Testis (tissue), 3 donors: ENCODE measurements around the gene PLEKHA4. TPM values are rescaled to one million over a fixed set of nuclear protein-coding genes. Genes with fewer than 3 reads are reported as not detected.
"Not testable (repeated sequence)": the region's sequence is repeated elsewhere in the genome, so short reads cannot be mapped to it uniquely, and the experiment has no call there.

Experiments used
- DNase-seq: peaks from one replicate; pipeline ENCODE4 v3.0.0-alpha.2; 2019
- H3K27ac ChIP-seq, 2 donors: fragments of 200-600 bp; sonication (generic); one replicate each; pipeline ENCODE4 v1.5.1; 2019
- H3K27me3 ChIP-seq: fragments of 200-600 bp; sonication (generic); one replicate; pipeline ENCODE4 v1.5.1; 2019
- H3K36me3 ChIP-seq: fragments of 200-600 bp; sonication (generic); one replicate; pipeline ENCODE4 v1.5.1; 2017; ENCODE audit warnings: low read depth; ENCODE audit errors: missing control alignments
- H3K4me1 ChIP-seq: fragments of 200-600 bp; sonication (generic); one replicate; pipeline ENCODE4 v1.5.1; 2019
- H3K4me3 ChIP-seq, 2 donors: fragments of 200-600 bp; sonication (generic); one replicate each; pipeline ENCODE4 v1.5.1; 2017 to 2019
- H3K9me3 ChIP-seq: fragments of 200-600 bp; sonication (generic); one replicate; pipeline ENCODE4 v1.5.1; 2017
- POLR2A ChIP-seq: fragments of 450-650 bp; IDR thresholded peaks from one replicate; pipeline ENCODE4 v1.6.1; 2017; ENCODE audit warnings: antibody characterized with exemption, mild to moderate bottlenecking, moderate library complexity
- WGBS, 2 donors: methylation state at CpG; one replicate each; pipeline ENCODE4 v1.1.5; 2018; 5-methylcytosine and 5-hydroxymethylcytosine counted together
- intact Hi-C: fragments of 100-400 bp; cut with DNase I; formaldehyde crosslinking; loops from one replicate; pipeline ENCODE4 v1.15.1; 2023; ENCODE audit warnings: low total_unique reads
- polyA plus RNA-seq: library from polyadenylated mRNA; stranded (reverse); fragments of 350-450 nt; fragmentation: Illumina TruSeq; extraction: RNeasy Lipid Tissue Mini Kit (QIAGEN cat#74804); gene quantifications from one replicate; pipeline ENCODE4 v1.2.3, GENCODE V29; 2014; ENCODE audit warnings: low read depth, low replicate concordance; ENCODE audit not compliant: insufficient read depth
- total RNA-seq, 2 donors: library from RNA; depleted of rRNA; stranded (reverse); fragments of >200 nt; gene quantifications; one replicate each; pipeline ENCODE4 v1.2.3, GENCODE V29; 2016
- TF ChIP-seq, protein P1 (sequence below), 3 experiments: fragments of 450-650 bp in 2 of 3; fragments of 200-600 bp in 1 of 3; sonication (generic) in 1 of 3; IDR thresholded peaks; one replicate each; pipeline ENCODE4 v1.5.1; 2016 to 2019; ENCODE audit warnings: antibody characterized with exemption in 3 of 3, mild to moderate bottlenecking in 2 of 3, moderate library complexity in 1 of 3

Gene PLEKHA4
- total and polyA plus RNA-seq, 3 donors from 2014 or later: 12.8 to 22.3 (median 19.9) TPM

DNA sequence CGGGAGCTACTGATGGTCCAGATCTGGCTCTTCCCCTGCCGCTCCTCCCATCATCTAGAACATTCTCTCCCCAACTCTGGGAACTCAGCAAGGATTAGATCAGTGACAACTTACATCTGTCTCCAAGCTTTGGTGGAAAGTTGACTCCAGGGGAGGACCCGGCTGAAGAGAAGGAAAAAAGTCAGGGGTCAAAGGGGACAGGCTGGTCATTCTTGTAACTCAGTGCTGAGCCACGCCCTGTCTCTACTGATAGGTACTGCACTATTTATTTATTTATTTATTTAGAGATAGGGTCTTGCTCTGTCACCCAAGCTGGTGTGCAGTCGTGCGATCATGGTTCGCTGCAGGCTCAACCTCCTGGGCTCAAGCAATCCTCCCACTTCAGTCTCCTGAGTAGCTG lies 14.3 kb downstream of the PLEKHA4 start:
- TF ChIP-seq, protein P1, sequence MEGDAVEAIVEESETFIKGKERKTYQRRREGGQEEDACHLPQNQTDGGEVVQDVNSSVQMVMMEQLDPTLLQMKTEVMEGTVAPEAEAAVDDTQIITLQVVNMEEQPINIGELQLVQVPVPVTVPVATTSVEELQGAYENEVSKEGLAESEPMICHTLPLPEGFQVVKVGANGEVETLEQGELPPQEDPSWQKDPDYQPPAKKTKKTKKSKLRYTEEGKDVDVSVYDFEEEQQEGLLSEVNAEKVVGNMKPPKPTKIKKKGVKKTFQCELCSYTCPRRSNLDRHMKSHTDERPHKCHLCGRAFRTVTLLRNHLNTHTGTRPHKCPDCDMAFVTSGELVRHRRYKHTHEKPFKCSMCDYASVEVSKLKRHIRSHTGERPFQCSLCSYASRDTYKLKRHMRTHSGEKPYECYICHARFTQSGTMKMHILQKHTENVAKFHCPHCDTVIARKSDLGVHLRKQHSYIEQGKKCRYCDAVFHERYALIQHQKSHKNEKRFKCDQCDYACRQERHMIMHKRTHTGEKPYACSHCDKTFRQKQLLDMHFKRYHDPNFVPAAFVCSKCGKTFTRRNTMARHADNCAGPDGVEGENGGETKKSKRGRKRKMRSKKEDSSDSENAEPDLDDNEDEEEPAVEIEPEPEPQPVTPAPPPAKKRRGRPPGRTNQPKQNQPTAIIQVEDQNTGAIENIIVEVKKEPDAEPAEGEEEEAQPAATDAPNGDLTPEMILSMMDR (IDR thresholded peaks at IDR 0.05): no peak
- TF ChIP-seq POLR2A: no peak
- no peak for DNase-seq
- Histone ChIP-seq H3K27ac (no peak overlapping the region), H3K4me3 (no peak overlapping the region), H3K27me3 (no peaks in the 10 kb centered on the region), H3K4me1 (no peaks in the 10 kb centered on the region), H3K9me3 (no peaks in the 10 kb centered on the region), H3K36me3 (no peaks in the 10 kb centered on the region)
- intact Hi-C loops: no loop called here
- 87 to 89% methylated on average over 7 of the region's 7 CpGs for WGBS, 2 donors

DNA sequence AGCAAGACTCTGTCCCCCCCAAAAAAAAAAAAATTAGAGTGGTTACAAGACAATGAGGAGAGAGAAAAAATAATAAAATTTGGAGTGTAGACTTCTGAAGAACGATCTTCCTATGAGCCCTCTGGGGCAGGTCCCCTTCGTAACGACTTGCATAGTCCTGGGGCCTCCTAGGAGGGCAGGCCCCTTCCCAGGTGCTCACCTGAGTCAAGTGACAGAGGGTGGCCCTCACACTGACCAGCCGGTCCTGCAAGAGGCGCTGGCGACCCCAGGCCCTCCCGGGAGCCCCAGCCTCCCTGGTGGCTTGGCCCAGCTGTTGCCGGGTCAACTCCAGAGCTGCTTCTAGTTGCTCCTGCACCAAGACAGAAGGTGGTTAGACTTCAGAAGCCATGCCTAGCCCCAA lies 14.9 kb downstream of the PLEKHA4 start:
- no peak overlapping the region for H3K4me3 ChIP-seq
- WGBS, 2 donors: 93 to 97% methylated on average over 3 to 8 of the region's 8 CpGs
- no peaks in the 10 kb centered on the region for H3K4me1 ChIP-seq
- H3K27me3 ChIP-seq: no peaks in the 10 kb centered on the region
- intact Hi-C loops: no loop called here
- TF ChIP-seq, protein P1 (IDR thresholded peaks at IDR 0.05): no peak
- no peak for TF ChIP-seq POLR2A
- no peaks in the 10 kb centered on the region for H3K9me3 ChIP-seq
- no peak overlapping the region for H3K27ac ChIP-seq
- DNase-seq: no peak
- H3K36me3 ChIP-seq: no peaks in the 10 kb centered on the region

DNA sequence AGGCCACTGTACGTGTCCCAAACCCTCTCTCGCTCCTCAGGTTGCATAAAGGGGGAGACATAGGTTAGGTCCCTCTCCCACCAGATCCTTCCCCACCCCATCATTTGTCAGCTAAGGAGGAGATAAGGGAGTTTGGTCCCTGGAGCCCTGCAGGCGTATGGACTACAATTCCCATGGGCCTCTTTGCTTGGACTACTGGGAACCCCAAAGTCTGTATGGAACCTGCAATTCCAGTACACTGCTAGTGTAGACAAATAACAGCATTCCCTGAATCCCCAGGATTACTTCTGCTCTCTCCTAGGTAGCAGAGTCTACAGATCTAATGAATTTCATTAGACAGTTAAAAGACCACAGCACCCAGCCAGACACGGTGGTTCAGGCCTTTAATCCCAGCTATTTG lies 16.1 kb downstream of the PLEKHA4 start:
- Histone ChIP-seq H3K9me3 (no peaks in the 10 kb centered on the region), H3K27ac (no peak overlapping the region), H3K4me3 (no peak overlapping the region), H3K36me3 (no peaks in the 10 kb centered on the region), H3K27me3 (no peaks in the 10 kb centered on the region), H3K4me1 (no peaks in the 10 kb centered on the region)
- intact Hi-C loops: no loop called here
- DNase-seq: no peak
- no peak for TF ChIP-seq POLR2A
- TF ChIP-seq, protein P1 (IDR thresholded peaks at IDR 0.05): no peak
- 88 to 91% methylated on average over 4 of the region's 4 CpGs for WGBS, 2 donors

DNA sequence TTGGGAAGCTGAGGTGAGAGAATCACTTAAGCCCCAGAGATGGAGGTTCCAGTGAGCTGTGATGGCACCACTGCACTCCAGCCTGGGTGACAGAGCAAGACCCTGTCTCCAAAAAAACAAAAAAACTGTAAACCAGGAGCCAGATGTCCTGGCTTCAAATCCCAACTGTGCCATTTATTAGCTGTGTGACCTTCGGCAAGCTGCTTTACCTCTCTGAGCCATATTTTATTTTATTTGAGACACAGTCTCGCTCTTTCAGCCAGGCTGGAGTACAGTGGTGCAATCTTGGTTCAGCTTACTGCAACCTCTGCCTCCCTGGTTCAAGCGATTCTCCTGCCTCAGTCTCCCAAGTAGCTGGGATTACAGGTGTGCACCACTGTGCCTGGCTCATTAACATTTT lies 21.8 kb downstream of the PLEKHA4 start:
- not testable (repeated sequence) for H3K27ac ChIP-seq, DNase-seq, H3K4me3 ChIP-seq, H3K36me3 ChIP-seq, H3K4me1 ChIP-seq, H3K9me3 ChIP-seq, H3K27me3 ChIP-seq
- intact Hi-C loops: loop anchor here (10.0 kb wide), 1 partner anchor 202 kb away; the partner anchor contains the start of gene CA11
- 97 to 100% methylated on average over 3 of the region's 3 CpGs for WGBS, 2 donors

- DNase-seq: no peak
- Histone ChIP-seq H3K4me1 (no peaks in the 10 kb centered on the region), H3K36me3 (no peaks in the 10 kb centered on the region), H3K4me3 (no peak overlapping the region), H3K27ac (no peak overlapping the region), H3K9me3 (no peaks in the 10 kb centered on the region), H3K27me3 (no peaks in the 10 kb centered on the region)
- TF ChIP-seq POLR2A: no peak
- TF ChIP-seq, protein P1 (IDR thresholded peaks at IDR 0.05): no peak
- WGBS, 2 donors: 90 to 93% methylated on average over 15 of the region's 15 CpGs
- intact Hi-C loops: loop anchor here (10.0 kb wide), 1 partner anchor 201 kb away; the partner anchor contains the start of gene CA11
Observed at GRCh38 chr19:48845384-48845783, 23.0 kb downstream of the PLEKHA4 start.
